A673 (cell line): ENCODE data around the gene DMAC2L.

Experiments used
- CTCF ChIP-seq: fragments of 300-800, 200-600 bp; sonication (generic); conservative IDR thresholded peaks from 2 replicates; pipeline ENCODE4 v1.5.1; 2017; ENCODE audit warnings: low read depth, mild to moderate bottlenecking, antibody characterized with exemption, low read length, moderate library complexity, mixed read lengths
- EZH2 ChIP-seq: fragments of 200-600 bp; sonication (generic); IDR thresholded peaks from 2 replicates; pipeline ENCODE4 v1.6.1; 2017; ENCODE audit warnings: borderline replicate concordance, low read depth, mild to moderate bottlenecking, mixed read lengths, antibody characterized with exemption, low read length; ENCODE audit not compliant: poor library complexity, severe bottlenecking

- TF ChIP-seq CTCF (no peak), EZH2 (no peak)
Measured at GRCh38 chr14:50357124-50357523, 45.0 kb downstream of the DMAC2L start.
